Inflammatory macrophage (primary cell): ENCODE data around the gene CYP4F12.

ENCODE experiments used
- DNase-seq, 2 donors: peaks; one replicate each; pipeline ENCODE4 v3.0.0-alpha.2; 2020 to 2022

CYP4F12 gene

GRCh38 chr19:15715642-15716041, 42.8 kb downstream of the CYP4F12 start:
- DNase-seq: no peak

GRCh38 chr19:15717809-15718208, 44.9 kb downstream of the CYP4F12 start:
- DNase-seq: no peak

- no peak for DNase-seq
These were observed 48.4 kb downstream of the CYP4F12 start for GRCh38 chr19:15721268-15721667.

GRCh38 chr19:15722956-15723355, 50.1 kb downstream of the CYP4F12 start:
- DNase-seq: no peak

GRCh38 chr19:15727724-15728123, 54.8 kb downstream of the CYP4F12 start, which contains the start of gene OR10H2:
Gene OR10H2, plus strand, starts transcription at chr19:15728024. Its CDS starts 20 bp downstream, at chr19:15728044.
- DNase-seq: no peak

- no peak for DNase-seq
These were observed 57.7 kb downstream of the CYP4F12 start for GRCh38 chr19:15730538-15730937.

- DNase-seq: no peak
These were observed 59.5 kb downstream of the CYP4F12 start for GRCh38 chr19:15732388-15732787.

- no peak for DNase-seq
These were observed 61.0 kb downstream of the CYP4F12 start for GRCh38 chr19:15733895-15734294.

- DNase-seq: no peak
These were observed 64.8 kb downstream of the CYP4F12 start, which contains the start of gene OR10H3 for GRCh38 chr19:15737722-15738121. Gene OR10H3, plus strand, starts transcription at chr19:15737985. Its CDS starts 3,408 bp downstream, at chr19:15741393.

- DNase-seq: no peak
These were observed 67.9 kb downstream of the CYP4F12 start for GRCh38 chr19:15740785-15741184.
